ENCODE results near the gene MORN5.

DNA sequence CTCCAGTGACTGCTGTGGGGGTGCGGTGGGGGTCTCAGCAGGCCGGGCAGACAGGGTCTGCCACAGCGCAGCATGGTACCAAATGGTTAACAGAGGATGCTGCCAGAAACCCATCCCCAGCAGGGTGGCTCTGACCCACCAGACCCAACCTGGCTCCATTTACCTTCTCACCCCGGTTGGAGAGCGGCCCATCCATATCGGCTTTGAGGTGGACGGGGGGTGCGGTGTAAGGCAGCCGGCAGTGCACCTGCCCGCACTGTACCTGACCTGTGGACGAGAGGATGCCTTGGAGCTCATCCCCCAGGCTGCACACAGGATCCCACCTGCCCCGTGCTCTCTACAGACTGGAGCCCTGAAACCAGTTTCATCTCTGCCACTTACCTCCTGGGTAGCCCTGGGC lies 49.7 kb downstream of the MORN5 start:
- TF ChIP-seq TAF1 (IDR thresholded peaks at IDR 0.05; ENCODE audit: borderline replicate concordance, low read depth, low read length) (no peak), POLR2A (IDR thresholded peaks at IDR 0.05; ENCODE audit: low read depth, low read length) (no peak), POLR2AphosphoS5 (IDR thresholded peaks at IDR 0.05; ENCODE audit: low read depth, low read length) (no peak)
